ENCODE results near the gene HAVCR1. TPM values are rescaled to one million over a fixed set of nuclear protein-coding genes. Genes with fewer than 3 reads are reported as not detected.
A peak's percentile ranks its signal among the peaks of the same experiment; 100 is the strongest.

The HAVCR1 gene
- total and polyA plus RNA-seq, 12 donors, result 0.15 to 0.36 (median 0.19) TPM; not detected in 9

- Histone ChIP-seq H3K4me1 (peaks cover 0 to 13% (median 0%) of the 10 kb centered on the region in 9 donors), H3K4me3 (no peak overlapping the region), H3K9me3 (no peaks in the 10 kb centered on the region), H3K27me3 (no peaks in the 10 kb centered on the region), H3K27ac (no peak overlapping the region), H3K36me3 (no peaks in the 10 kb centered on the region)
- WGBS, 2 donors, result 52 to 65% methylated on average over 4 of the region's 4 CpGs
- intact Hi-C loops (cut with DNase I), result no loop called here
- DNase-seq (no peak), ATAC-seq (peak in 3 of 8 donors; percentile 42 to 51 (median 43))
- no peak for TF ChIP-seq CTCF (IDR thresholded peaks at IDR 0.05)
These were observed 17.6 kb upstream of the HAVCR1 start for GRCh38 chr5:157076558-157076957.

- WGBS, 2 donors, result 67 to 79% methylated on average over 3 of the region's 3 CpGs
- Histone ChIP-seq H3K9me3 (no peaks in the 10 kb centered on the region), H3K4me3 (no peak overlapping the region), H3K36me3 (no peaks in the 10 kb centered on the region), H3K27me3 (no peaks in the 10 kb centered on the region), H3K4me1 (peaks cover 0 to 13% (median 0%) of the 10 kb centered on the region in 9 donors), H3K27ac (no peak overlapping the region)
- TF ChIP-seq CTCF (IDR thresholded peaks at IDR 0.05), result no peak
- DNase-seq (no peak), ATAC-seq (no peak)
- intact Hi-C loops (cut with DNase I), result no loop called here
These were observed 13.6 kb upstream of the HAVCR1 start for GRCh38 chr5:157072508-157072907.

- no peaks in the 10 kb centered on the region for H3K36me3 ChIP-seq
- TF ChIP-seq CTCF (IDR thresholded peaks at IDR 0.05), result no peak
- no peak overlapping the region for H3K27ac ChIP-seq
- WGBS, 2 donors, result 83 to 89% methylated on average over 3 of the region's 3 CpGs
- no peaks in the 10 kb centered on the region for H3K27me3 ChIP-seq
- no peak for ATAC-seq
- no peaks in the 10 kb centered on the region for H3K4me1 ChIP-seq
- no peak for DNase-seq
- H3K9me3 ChIP-seq, result no peaks in the 10 kb centered on the region
- intact Hi-C loops (cut with DNase I), result no loop called here
- no peak overlapping the region for H3K4me3 ChIP-seq
These were observed 11.0 kb upstream of the HAVCR1 start for GRCh38 chr5:157069949-157070348.

DNA sequence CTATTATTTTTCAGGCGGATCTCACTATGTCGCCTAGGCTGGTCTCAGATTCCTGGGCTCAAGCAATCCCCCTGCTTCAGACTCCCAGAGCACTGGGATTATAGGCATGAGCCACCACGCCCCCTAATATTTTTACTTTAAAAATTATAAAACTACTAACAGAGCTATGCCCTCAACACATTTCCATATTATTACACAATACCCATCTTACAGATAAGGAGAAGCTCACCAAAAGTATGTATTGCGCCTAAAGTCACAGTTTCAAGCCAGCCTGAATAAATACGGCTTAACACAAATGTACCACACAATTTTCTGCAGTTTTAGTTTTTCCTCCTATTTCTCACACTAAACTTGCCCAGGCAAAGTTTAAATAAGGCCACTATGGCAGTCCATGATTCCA lies 9.9 kb upstream of the HAVCR1 start:
- no peak overlapping the region for H3K27ac ChIP-seq
- ATAC-seq, result no peak
- WGBS, 2 donors, result 92 to 95% methylated on average over 5 of the region's 5 CpGs

More for the DNA sequence above, 9.9 kb upstream of the HAVCR1 start:
- H3K4me3 ChIP-seq, result no peak overlapping the region
- H3K36me3 ChIP-seq, result no peaks in the 10 kb centered on the region
- no peak for TF ChIP-seq CTCF (IDR thresholded peaks at IDR 0.05)
- no peaks in the 10 kb centered on the region for H3K9me3 ChIP-seq
- DNase-seq, result no peak
- no peaks in the 10 kb centered on the region for H3K27me3 ChIP-seq
- intact Hi-C loops (cut with DNase I), result no loop called here
- H3K4me1 ChIP-seq, result no peaks in the 10 kb centered on the region
